Stimulated activated CD8-positive, alpha-beta memory T cell treated with anti-CD3 and anti-CD28 coated beads, Interleukin-7, amount 100 ng/mL, for 4 hours (primary cell): ENCODE data around the gene NOTUM.

ENCODE experiments used
- DNase-seq, 2 donors: peaks; one replicate each; pipeline ENCODE4 v3.0.0-alpha.2; 2020; ENCODE audit warnings: low read depth in 2 of 2

Gene NOTUM

GRCh38 chr17:81977211-81977808 lies 16.3 kb upstream of the NOTUM start, which contains the start of gene ASPSCR1:
Gene ASPSCR1, plus strand, starts transcription at chr17:81977629. Its CDS starts 18 bp downstream, at chr17:81977647.
- DNase-seq: peak; percentile 75 to 88

- DNase-seq: no peak
Observed at GRCh38 chr17:81976332-81977210, 15.6 kb upstream of the NOTUM start.

GRCh38 chr17:81973432-81973831 lies 12.4 kb upstream of the NOTUM start:
- DNase-seq: no peak

- DNase-seq: no peak
Observed at GRCh38 chr17:81968850-81969812, 8.1 kb upstream of the NOTUM start.

- DNase-seq: no peak
Observed at GRCh38 chr17:81968396-81968745, 7.4 kb upstream of the NOTUM start.

GRCh38 chr17:81967533-81968395 lies 6.8 kb upstream of the NOTUM start:
- peak; percentile 85 for DNase-seq

GRCh38 chr17:81967244-81967532 lies 6.2 kb upstream of the NOTUM start:
- DNase-seq: no peak

- DNase-seq: no peak
Observed at GRCh38 chr17:81966343-81967243, 5.6 kb upstream of the NOTUM start.

- no peak for DNase-seq
Observed at GRCh38 chr17:81964081-81964849, 3.3 kb upstream of the NOTUM start.

GRCh38 chr17:81962499-81963441 lies 1.8 kb upstream of the NOTUM start:
- DNase-seq: no peak

- DNase-seq: no peak
Observed at GRCh38 chr17:81961521-81962498, 823 bp upstream of the NOTUM start.

GRCh38 chr17:81960130-81960958 lies 643 bp downstream of the NOTUM start:
- DNase-seq: no peak

GRCh38 chr17:81959362-81960129 lies 1.4 kb downstream of the NOTUM start:
- DNase-seq: peak; percentile 34 to 77

- no peak for DNase-seq
Observed at GRCh38 chr17:81958633-81959342, 2.2 kb downstream of the NOTUM start.
